Lower leg skin (tissue), 4 donors: ENCODE measurements around the gene TMEM63A. TPM values are rescaled to one million over a fixed set of nuclear protein-coding genes. Genes with fewer than 3 reads are reported as not detected.
A peak's percentile ranks its signal among the peaks of the same experiment; 100 is the strongest.

ENCODE experiments used
- DNase-seq, 2 donors: peaks; one replicate each; pipeline ENCODE4 v3.0.0-alpha.2; 2019; ENCODE audit warnings: low spot score in 2 of 2
- H3K4me3 ChIP-seq: fragments of 200-600 bp; sonication (generic); 2 replicates; pipeline ENCODE4 v1.5.1; 2017; ENCODE audit warnings: mild to moderate bottlenecking, low read depth; ENCODE audit not compliant: poor library complexity, severe bottlenecking
- POLR2A ChIP-seq, 2 donors: fragments of 450-650 bp; IDR thresholded peaks; one replicate each; pipeline ENCODE4 v1.6.1; 2016 to 2017; ENCODE audit warnings: antibody characterized with exemption in 2 of 2, mild to moderate bottlenecking in 1 of 2, moderate library complexity in 1 of 2
- WGBS, 2 donors: methylation state at CpG; one replicate each; pipeline ENCODE4 v1.1.5; 2018; 5-methylcytosine and 5-hydroxymethylcytosine counted together
- intact Hi-C: fragments of 100-400 bp; cut with DNase I; formaldehyde crosslinking; loops from one replicate; pipeline ENCODE4 v1.15.0; 2023; ENCODE audit warnings: low total_unique reads
- total RNA-seq, 4 donors: library from RNA; depleted of rRNA; stranded (reverse); fragments of >200 nt; gene quantifications; one replicate each; pipeline ENCODE4 v1.1.0, GENCODE V29; 2016
- TF ChIP-seq, protein P1 (sequence below), 3 donors: fragments of 450-650 bp; IDR thresholded peaks; one replicate each; pipeline ENCODE4 v1.5.1; 2016; ENCODE audit warnings: antibody characterized with exemption in 3 of 3, mild to moderate bottlenecking in 3 of 3, moderate library complexity in 2 of 3

TMEM63A gene
- total RNA-seq, 4 donors from 2014 or later: 29.1 to 49.1 (median 42.9) TPM

GRCh38 chr1:225885336-225885735 is 3.2 kb upstream of the TMEM63A start:
- H3K4me3 ChIP-seq: no peak overlapping the region
- 90 to 96% methylated on average over 6 of the region's 6 CpGs for WGBS, 2 donors
- DNase-seq: no peak
- intact Hi-C loops: no loop called here
- TF ChIP-seq, protein P1, sequence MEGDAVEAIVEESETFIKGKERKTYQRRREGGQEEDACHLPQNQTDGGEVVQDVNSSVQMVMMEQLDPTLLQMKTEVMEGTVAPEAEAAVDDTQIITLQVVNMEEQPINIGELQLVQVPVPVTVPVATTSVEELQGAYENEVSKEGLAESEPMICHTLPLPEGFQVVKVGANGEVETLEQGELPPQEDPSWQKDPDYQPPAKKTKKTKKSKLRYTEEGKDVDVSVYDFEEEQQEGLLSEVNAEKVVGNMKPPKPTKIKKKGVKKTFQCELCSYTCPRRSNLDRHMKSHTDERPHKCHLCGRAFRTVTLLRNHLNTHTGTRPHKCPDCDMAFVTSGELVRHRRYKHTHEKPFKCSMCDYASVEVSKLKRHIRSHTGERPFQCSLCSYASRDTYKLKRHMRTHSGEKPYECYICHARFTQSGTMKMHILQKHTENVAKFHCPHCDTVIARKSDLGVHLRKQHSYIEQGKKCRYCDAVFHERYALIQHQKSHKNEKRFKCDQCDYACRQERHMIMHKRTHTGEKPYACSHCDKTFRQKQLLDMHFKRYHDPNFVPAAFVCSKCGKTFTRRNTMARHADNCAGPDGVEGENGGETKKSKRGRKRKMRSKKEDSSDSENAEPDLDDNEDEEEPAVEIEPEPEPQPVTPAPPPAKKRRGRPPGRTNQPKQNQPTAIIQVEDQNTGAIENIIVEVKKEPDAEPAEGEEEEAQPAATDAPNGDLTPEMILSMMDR (IDR thresholded peaks at IDR 0.05): no peak
- TF ChIP-seq POLR2A (IDR thresholded peaks at IDR 0.05): no peak

DNA sequence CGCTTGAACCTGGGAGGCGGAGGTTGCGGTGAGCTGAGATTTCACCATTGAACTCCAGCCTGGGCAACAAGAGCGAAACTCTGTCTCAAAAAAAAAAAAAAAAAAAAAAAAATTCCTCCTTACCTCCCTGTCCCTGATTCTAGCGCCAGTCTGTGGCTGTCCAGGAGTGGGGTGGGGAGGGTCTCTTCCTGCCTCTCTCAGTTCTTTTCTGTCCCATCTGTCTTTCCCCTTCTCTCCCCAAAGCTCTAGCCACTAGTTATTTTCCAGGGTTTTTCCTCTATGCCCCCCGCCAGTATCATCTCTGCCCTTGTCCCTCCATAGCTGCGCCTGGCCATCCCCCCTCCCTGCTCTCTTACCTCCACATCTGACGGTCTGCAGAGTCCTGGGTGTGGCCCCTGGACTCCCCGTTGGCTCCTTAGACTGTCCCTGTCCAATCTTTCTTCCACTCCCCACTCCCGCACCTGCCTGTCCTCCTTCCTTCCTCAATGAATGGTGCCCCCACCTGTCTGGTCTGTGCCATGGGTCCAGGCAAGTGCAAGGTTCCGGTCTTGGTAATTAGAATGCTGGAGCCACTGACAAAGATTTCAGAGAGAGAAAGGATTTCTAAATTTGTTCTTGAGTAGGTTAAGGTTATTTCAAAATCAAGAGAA is 1.6 kb upstream of the TMEM63A start:
- DNase-seq: no peak
- WGBS, 2 donors: 86 to 88% methylated on average over 10 to 11 of the region's 11 CpGs
- no peak overlapping the region for H3K4me3 ChIP-seq
- no peak for TF ChIP-seq POLR2A (IDR thresholded peaks at IDR 0.05)
- TF ChIP-seq, protein P1 (IDR thresholded peaks at IDR 0.05): no peak
- intact Hi-C loops: no loop called here

GRCh38 chr1:225882694-225883615 is 775 bp upstream of the TMEM63A start:
- 4 to 6% methylated on average over 29 to 36 of the region's 63 CpGs for WGBS, 2 donors
- peak in 1 of 2 donors; percentile 92 for DNase-seq

DNA sequence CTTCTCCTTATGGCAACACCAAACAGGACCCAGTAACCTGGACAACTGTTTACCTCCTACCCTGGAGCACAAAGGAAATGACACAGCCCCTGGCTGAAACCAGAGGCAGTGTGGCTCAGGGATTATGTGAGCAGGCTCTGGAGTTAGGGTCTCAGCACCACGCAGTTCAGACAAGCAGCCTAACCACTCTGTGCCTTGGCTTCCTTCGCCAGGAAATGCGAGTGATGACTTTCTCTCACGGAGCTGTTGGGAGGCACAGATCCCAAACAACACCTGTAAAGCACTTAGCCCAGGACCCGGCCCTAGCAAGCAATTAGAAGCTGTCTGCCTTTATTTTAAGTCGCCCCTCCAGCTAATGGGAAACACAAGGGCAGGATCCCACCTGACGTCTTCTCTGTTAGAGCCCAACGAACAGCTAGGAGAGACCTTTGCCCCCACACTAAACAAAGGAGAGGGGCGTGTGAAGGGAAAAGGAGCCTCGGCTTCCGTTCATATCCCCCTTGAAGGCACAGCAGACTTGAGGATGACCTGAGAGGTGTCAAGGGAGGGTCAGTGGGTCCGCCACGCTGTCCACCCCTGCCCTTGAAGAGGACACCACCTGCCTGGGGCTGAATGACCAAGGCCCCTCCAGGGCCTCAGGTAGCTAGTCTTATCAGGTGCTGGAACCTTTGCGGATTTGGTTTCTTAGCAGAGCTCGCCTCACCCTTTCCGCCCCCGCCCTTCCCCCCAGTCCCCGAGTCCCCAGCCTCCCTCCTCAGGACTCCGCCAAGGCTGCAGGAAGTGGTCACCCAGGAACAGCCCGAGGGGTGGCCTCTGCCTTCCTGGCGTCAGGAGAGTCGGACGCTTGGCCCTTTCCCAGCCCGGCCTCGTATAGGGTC is 860 bp downstream of the TMEM63A start:
- WGBS, 2 donors: 7 to 14% methylated on average over 13 to 21 of the region's 25 CpGs
- intact Hi-C loops: no loop called here
- H3K4me3 ChIP-seq: peak overlapping the region; percentile 98
- peak; percentile 49 to 89 for DNase-seq
- TF ChIP-seq, protein P1 (IDR thresholded peaks at IDR 0.05): no peak
- TF ChIP-seq POLR2A (IDR thresholded peaks at IDR 0.05): no peak

More at GRCh38 chr1:225882694-225883615, 775 bp upstream of the TMEM63A start:
- intact Hi-C loops: no loop called here
- peak overlapping the region; percentile 98 for H3K4me3 ChIP-seq
- TF ChIP-seq POLR2A (IDR thresholded peaks at IDR 0.05): no peak
- TF ChIP-seq, protein P1 (IDR thresholded peaks at IDR 0.05): no peak

DNA sequence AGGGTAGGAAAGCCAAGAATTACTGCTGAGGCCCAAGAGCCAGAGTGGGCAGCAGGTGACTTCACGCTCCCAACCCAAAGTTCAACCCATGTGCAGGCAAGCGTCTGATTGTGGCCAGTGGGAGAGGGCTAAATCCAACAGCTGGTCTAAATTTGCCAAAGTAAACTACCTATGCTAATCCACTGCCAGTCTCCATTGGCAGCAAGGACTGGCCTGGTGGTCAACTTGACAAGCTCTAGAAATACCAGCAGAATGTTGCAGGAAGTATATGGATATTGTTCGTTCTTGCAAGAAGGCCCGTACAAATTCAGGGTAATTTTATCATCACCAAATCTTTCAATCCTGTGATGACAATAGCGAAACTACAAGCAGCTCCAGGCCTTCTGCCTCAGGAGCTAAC is 1.5 kb downstream of the TMEM63A start:
- no peak for TF ChIP-seq POLR2A (IDR thresholded peaks at IDR 0.05)
- TF ChIP-seq, protein P1 (IDR thresholded peaks at IDR 0.05): no peak
- no peak overlapping the region for H3K4me3 ChIP-seq
- intact Hi-C loops: no loop called here
- DNase-seq: no peak
- WGBS, 2 donors: 56 to 73% methylated on average over 5 of the region's 5 CpGs
